ENCODE measurements around the gene BDH1.
"Not testable (repeated sequence)": the region's sequence is repeated elsewhere in the genome, so short reads cannot be mapped to it uniquely, and the experiment has no call there.

The BDH1 gene

DNA sequence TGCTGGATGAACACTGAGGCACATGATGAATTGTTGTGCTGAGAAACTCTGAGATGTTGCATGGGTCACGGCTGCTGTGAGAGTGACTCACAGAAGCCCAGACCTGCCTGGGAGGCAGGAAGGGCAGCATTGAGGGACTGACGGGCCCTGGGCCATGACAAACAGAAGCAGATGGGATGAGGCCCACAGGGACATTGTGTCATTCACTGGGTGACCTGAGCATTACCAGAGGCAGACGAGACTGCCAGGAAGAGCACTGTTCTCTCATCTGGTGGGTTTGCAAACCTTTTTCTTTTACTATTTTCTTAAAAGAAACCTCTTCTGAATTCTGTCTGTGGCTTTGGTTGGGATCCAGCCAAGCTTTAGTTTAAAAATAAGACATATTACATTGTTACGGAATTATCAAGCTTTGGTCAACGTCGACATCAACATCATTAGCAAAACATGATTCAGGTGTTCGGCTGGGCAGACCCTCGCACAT is 67.8 kb downstream of the BDH1 start:
- no peaks in the 10 kb centered on the region for H3K9me3 ChIP-seq (ENCODE audit: low read length)
- no peaks in the 10 kb centered on the region for H3K4me1 ChIP-seq (ENCODE audit: insufficient read depth, low read length)
- no peak overlapping the region for H3K9ac ChIP-seq (ENCODE audit: low read length)
- H3K36me3 ChIP-seq (ENCODE audit: insufficient read depth, low read length), result no peaks in the 10 kb centered on the region
- H3K27me3 ChIP-seq (ENCODE audit: control insufficient read depth in 1 of 2, insufficient read depth in 2 of 2, low read length in 2 of 2), result no peaks in the 10 kb centered on the region
- H3K27ac ChIP-seq (ENCODE audit: low read depth, low read length), result no peak overlapping the region
- H3K4me3 ChIP-seq (ENCODE audit: low read depth in 1 of 2, low read length in 2 of 2), result no peak overlapping the region

GRCh38 chr3:197486861-197487260 is 68.9 kb downstream of the BDH1 start:
- H3K9ac ChIP-seq (ENCODE audit: low read length), result no peak overlapping the region
- no peaks in the 10 kb centered on the region for H3K9me3 ChIP-seq (ENCODE audit: low read length)
- H3K27ac ChIP-seq (ENCODE audit: low read depth, low read length), result no peak overlapping the region
- no peaks in the 10 kb centered on the region for H3K36me3 ChIP-seq (ENCODE audit: insufficient read depth, low read length)
- no peaks in the 10 kb centered on the region for H3K4me1 ChIP-seq (ENCODE audit: insufficient read depth, low read length)
- no peaks in the 10 kb centered on the region for H3K27me3 ChIP-seq (ENCODE audit: control insufficient read depth in 1 of 2, insufficient read depth in 2 of 2, low read length in 2 of 2)
- H3K4me3 ChIP-seq (ENCODE audit: low read depth in 1 of 2, low read length in 2 of 2), result no peak overlapping the region

GRCh38 chr3:197485143-197485542 is 70.6 kb downstream of the BDH1 start:
- Histone ChIP-seq H3K4me1 (ENCODE audit: insufficient read depth, low read length) (no peaks in the 10 kb centered on the region), H3K27ac (ENCODE audit: low read depth, low read length) (no peak overlapping the region), H3K9ac (ENCODE audit: low read length) (no peak overlapping the region), H3K27me3 (ENCODE audit: control insufficient read depth in 1 of 2, insufficient read depth in 2 of 2, low read length in 2 of 2) (no peaks in the 10 kb centered on the region), H3K4me3 (ENCODE audit: low read depth in 1 of 2, low read length in 2 of 2) (no peak overlapping the region), H3K9me3 (ENCODE audit: low read length) (no peaks in the 10 kb centered on the region), H3K36me3 (ENCODE audit: insufficient read depth, low read length) (no peaks in the 10 kb centered on the region)

GRCh38 chr3:197484204-197484901 is 71.4 kb downstream of the BDH1 start:
- no peaks in the 10 kb centered on the region for H3K4me1 ChIP-seq (ENCODE audit: insufficient read depth, low read length)
- H3K27ac ChIP-seq (ENCODE audit: low read depth, low read length), result no peak overlapping the region
- H3K36me3 ChIP-seq (ENCODE audit: insufficient read depth, low read length), result no peaks in the 10 kb centered on the region
- H3K4me3 ChIP-seq (ENCODE audit: low read depth in 1 of 2, low read length in 2 of 2), result no peak overlapping the region
- no peaks in the 10 kb centered on the region for H3K9me3 ChIP-seq (ENCODE audit: low read length)
- H3K27me3 ChIP-seq (ENCODE audit: control insufficient read depth in 1 of 2, insufficient read depth in 2 of 2, low read length in 2 of 2), result no peaks in the 10 kb centered on the region
- H3K9ac ChIP-seq (ENCODE audit: low read length), result no peak overlapping the region

- H3K9me3 ChIP-seq (ENCODE audit: low read length), result no peaks in the 10 kb centered on the region
- H3K27me3 ChIP-seq (ENCODE audit: control insufficient read depth in 1 of 2, insufficient read depth in 2 of 2, low read length in 2 of 2), result no peaks in the 10 kb centered on the region
- no peaks in the 10 kb centered on the region for H3K36me3 ChIP-seq (ENCODE audit: insufficient read depth, low read length)
- H3K9ac ChIP-seq (ENCODE audit: low read length), result no peak overlapping the region
- no peak overlapping the region for H3K27ac ChIP-seq (ENCODE audit: low read depth, low read length)
- no peak overlapping the region for H3K4me3 ChIP-seq (ENCODE audit: low read depth in 1 of 2, low read length in 2 of 2)
- H3K4me1 ChIP-seq (ENCODE audit: insufficient read depth, low read length), result no peaks in the 10 kb centered on the region
Measured at GRCh38 chr3:197482001-197482400, 73.8 kb downstream of the BDH1 start.

DNA sequence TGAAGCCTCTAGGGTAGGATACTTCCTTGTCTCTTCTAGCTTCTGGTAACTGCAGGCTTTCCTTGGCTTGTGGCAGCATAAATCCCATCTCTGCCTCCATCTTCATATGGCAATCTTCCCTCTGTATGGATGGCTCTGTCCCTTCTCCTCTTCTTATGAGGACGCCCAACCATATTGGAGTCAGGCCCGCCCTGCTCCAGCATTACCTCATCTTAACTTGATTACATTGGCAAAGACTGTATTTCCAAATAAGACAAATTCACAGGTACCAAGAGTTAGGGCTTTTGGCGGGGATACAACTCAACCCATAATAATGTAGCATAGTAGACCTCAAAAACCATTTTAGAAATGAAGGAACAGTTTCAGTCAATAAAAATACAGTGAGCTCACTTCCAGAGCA is 75.4 kb downstream of the BDH1 start:
- Histone ChIP-seq H3K4me1 (ENCODE audit: insufficient read depth, low read length) (no peaks in the 10 kb centered on the region), H3K4me3 (ENCODE audit: low read depth in 1 of 2, low read length in 2 of 2) (no peak overlapping the region), H3K27ac (ENCODE audit: low read depth, low read length) (no peak overlapping the region), H3K9ac (ENCODE audit: low read length) (no peak overlapping the region), H3K9me3 (ENCODE audit: low read length) (no peaks in the 10 kb centered on the region), H3K36me3 (ENCODE audit: insufficient read depth, low read length) (no peaks in the 10 kb centered on the region), H3K27me3 (ENCODE audit: control insufficient read depth in 1 of 2, insufficient read depth in 2 of 2, low read length in 2 of 2) (peaks cover 0 to 5% of the 10 kb centered on the region in 2 donors)

DNA sequence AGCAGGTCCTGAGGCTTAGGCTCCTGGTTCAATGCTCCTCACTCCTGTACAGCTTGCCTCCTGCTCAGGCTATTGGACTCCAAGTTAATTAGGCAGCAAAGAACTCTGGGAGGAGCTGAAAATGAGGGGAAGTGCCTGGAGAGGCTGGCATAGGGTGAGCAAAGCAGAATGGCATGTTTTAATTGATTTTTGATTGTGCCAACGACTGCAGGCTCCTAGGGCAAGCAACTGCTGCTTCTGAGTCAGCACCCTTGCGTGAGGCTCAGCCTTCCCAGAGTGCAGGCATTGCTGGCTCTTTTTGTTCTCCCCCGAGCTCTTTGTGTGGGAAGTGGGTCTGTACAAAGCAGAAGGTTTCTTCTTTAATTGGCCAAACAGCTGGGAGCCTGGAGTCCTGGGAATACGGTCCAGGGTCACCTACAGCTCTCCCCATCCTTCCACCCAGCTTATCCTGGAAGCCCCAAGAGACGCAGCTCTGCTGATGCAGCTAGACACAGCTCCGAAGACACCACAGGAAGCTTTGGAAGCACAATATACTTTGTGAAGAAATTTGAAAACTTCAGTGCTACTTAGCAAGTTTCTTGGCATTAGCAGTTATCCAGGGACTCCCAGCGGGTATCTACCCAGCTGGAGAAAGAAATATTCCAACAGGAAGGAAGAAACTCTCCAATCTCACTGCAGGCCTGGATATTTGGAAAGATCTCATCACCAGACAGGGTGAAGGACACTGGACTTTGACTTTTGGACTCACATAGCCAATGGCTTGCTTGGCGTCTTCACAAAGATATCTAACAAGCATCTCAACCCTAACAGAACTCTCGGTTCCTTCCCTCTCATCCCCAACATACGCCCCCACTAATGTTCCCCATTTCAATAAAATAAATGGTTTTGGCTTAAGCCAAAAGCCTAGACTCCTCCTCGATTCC is 76.8 kb downstream of the BDH1 start:
- Histone ChIP-seq H3K4me1 (ENCODE audit: insufficient read depth, low read length) (no peaks in the 10 kb centered on the region), H3K36me3 (ENCODE audit: insufficient read depth, low read length) (no peaks in the 10 kb centered on the region), H3K9me3 (ENCODE audit: low read length) (no peaks in the 10 kb centered on the region), H3K9ac (ENCODE audit: low read length) (no peak overlapping the region), H3K4me3 (ENCODE audit: low read depth in 1 of 2, low read length in 2 of 2) (no peak overlapping the region), H3K27me3 (ENCODE audit: control insufficient read depth in 1 of 2, insufficient read depth in 2 of 2, low read length in 2 of 2) (peaks cover 0 to 5% of the 10 kb centered on the region in 2 donors), H3K27ac (ENCODE audit: low read depth, low read length) (no peak overlapping the region)

DNA sequence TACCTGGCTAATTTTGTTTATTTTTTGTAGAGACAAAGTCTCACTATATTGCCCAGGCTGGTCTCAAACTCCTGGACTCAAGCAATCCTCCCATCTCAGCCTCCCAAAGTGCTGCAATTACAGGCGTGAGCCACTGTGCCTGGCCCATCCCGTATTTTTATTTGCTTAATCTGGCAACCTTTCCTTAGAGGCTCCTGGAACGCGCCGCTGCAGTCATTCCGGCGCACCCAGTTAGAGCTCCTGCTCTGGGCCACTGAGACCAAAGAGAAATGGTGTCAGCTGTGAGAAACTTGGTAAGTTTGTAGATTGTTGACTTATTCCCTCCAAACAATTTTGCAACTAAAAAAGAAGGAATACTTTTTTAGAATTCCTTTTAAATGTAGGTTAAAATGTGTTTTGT is 78.0 kb downstream of the BDH1 start:
- not testable (repeated sequence) for H3K4me1 ChIP-seq (ENCODE audit: insufficient read depth, low read length); H3K9ac ChIP-seq (ENCODE audit: low read length); H3K27me3 ChIP-seq (ENCODE audit: control insufficient read depth in 1 of 2, insufficient read depth in 2 of 2, low read length in 2 of 2); H3K27ac ChIP-seq (ENCODE audit: low read depth, low read length); H3K9me3 ChIP-seq (ENCODE audit: low read length); H3K36me3 ChIP-seq (ENCODE audit: insufficient read depth, low read length); H3K4me3 ChIP-seq (ENCODE audit: low read depth in 1 of 2, low read length in 2 of 2)

DNA sequence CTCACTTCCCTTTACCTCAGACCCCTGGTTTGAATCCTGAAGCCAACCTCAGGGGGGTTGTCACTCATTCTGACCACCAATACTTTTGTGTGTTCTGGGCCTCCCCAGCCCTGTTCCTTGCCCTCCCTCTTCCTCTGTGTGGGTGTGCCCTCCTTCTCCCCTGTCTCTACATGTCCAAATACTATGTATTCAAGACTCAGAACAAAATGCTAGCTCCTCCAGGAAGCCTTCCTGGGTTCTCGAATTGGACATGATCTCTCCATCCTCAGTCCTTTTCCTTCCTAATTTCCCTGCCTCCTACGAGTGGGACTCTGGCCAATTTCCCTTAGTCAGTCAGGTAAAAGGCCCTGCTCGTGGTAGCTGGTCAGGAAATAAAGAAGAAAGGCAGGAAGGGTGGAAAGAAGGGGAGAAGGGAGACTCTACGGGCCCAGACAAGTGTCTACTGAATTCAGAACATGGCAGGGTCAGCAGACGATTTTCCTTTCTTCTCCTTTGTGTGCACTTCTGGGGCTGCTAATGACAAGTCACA is 79.7 kb downstream of the BDH1 start:
- H3K27ac ChIP-seq (ENCODE audit: low read depth, low read length), result no peak overlapping the region
- H3K4me1 ChIP-seq (ENCODE audit: insufficient read depth, low read length), result no peaks in the 10 kb centered on the region
- no peak overlapping the region for H3K4me3 ChIP-seq (ENCODE audit: low read depth in 1 of 2, low read length in 2 of 2)

DNA sequence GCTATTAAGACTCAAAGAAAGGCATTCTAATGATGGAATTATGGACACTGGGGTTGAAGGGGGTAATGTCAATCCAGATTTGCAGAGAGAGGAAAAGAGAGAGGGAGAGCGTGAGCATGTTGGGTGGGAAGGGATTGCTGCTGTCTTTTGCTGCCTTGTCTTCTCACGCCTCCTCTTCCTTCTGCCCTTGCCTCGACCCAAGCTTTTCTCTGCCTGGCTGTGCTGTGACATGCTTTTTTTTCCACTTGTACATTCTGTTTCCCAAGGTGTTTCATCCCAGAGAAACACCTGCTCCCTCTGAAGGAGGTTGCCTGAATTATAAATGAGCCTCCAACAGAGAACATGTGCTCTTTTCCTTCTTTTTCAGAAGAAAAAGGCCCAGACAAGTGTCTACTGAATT is 80.3 kb downstream of the BDH1 start:
- H3K36me3 ChIP-seq (ENCODE audit: insufficient read depth, low read length), result no peaks in the 10 kb centered on the region
- H3K27ac ChIP-seq (ENCODE audit: low read depth, low read length), result no peak overlapping the region
- no peaks in the 10 kb centered on the region for H3K4me1 ChIP-seq (ENCODE audit: insufficient read depth, low read length)
- H3K27me3 ChIP-seq (ENCODE audit: control insufficient read depth in 1 of 2, insufficient read depth in 2 of 2, low read length in 2 of 2), result peaks cover 0 to 5% of the 10 kb centered on the region in 2 donors
- H3K9ac ChIP-seq (ENCODE audit: low read length), result no peak overlapping the region
- H3K4me3 ChIP-seq (ENCODE audit: low read depth in 1 of 2, low read length in 2 of 2), result no peak overlapping the region
- no peaks in the 10 kb centered on the region for H3K9me3 ChIP-seq (ENCODE audit: low read length)

More for the DNA sequence above, 79.7 kb downstream of the BDH1 start:
- H3K9ac ChIP-seq (ENCODE audit: low read length), result no peak overlapping the region
- no peaks in the 10 kb centered on the region for H3K9me3 ChIP-seq (ENCODE audit: low read length)
- no peaks in the 10 kb centered on the region for H3K36me3 ChIP-seq (ENCODE audit: insufficient read depth, low read length)
- H3K27me3 ChIP-seq (ENCODE audit: control insufficient read depth in 1 of 2, insufficient read depth in 2 of 2, low read length in 2 of 2), result peaks cover 0 to 5% of the 10 kb centered on the region in 2 donors

- no peak overlapping the region for H3K4me3 ChIP-seq (ENCODE audit: low read depth in 1 of 2, low read length in 2 of 2)
- H3K9ac ChIP-seq (ENCODE audit: low read length), result no peak overlapping the region
- H3K36me3 ChIP-seq (ENCODE audit: insufficient read depth, low read length), result no peaks in the 10 kb centered on the region
- peaks cover 0 to 11% of the 10 kb centered on the region in 2 donors for H3K27me3 ChIP-seq (ENCODE audit: control insufficient read depth in 1 of 2, insufficient read depth in 2 of 2, low read length in 2 of 2)
- H3K4me1 ChIP-seq (ENCODE audit: insufficient read depth, low read length), result no peaks in the 10 kb centered on the region
- no peak overlapping the region for H3K27ac ChIP-seq (ENCODE audit: low read depth, low read length)
- H3K9me3 ChIP-seq (ENCODE audit: low read length), result no peaks in the 10 kb centered on the region
Measured at GRCh38 chr3:197472151-197472550, 83.6 kb downstream of the BDH1 start.

Data from muscle layer of colon (tissue), 2 donors.